Dermis blood vessel endothelial cell (primary cell): Measurements from ENCODE around the gene NIPBL. TPM values are rescaled to one million over a fixed set of nuclear protein-coding genes. Genes with fewer than 3 reads are reported as not detected.
"Not testable (repeated sequence)": the region's sequence is repeated elsewhere in the genome, so short reads cannot be mapped to it uniquely, and the experiment has no call there.

ENCODE experiments used
- DNase-seq: peaks from one replicate; pipeline ENCODE4 v3.0.0; 2010
- total RNA-seq: library from RNA; depleted of rRNA; stranded (reverse); fragments of >200 nt; gene quantifications from 2 replicates; pipeline ENCODE4 v1.2.3, GENCODE V29; 2014

Gene NIPBL, protein sequence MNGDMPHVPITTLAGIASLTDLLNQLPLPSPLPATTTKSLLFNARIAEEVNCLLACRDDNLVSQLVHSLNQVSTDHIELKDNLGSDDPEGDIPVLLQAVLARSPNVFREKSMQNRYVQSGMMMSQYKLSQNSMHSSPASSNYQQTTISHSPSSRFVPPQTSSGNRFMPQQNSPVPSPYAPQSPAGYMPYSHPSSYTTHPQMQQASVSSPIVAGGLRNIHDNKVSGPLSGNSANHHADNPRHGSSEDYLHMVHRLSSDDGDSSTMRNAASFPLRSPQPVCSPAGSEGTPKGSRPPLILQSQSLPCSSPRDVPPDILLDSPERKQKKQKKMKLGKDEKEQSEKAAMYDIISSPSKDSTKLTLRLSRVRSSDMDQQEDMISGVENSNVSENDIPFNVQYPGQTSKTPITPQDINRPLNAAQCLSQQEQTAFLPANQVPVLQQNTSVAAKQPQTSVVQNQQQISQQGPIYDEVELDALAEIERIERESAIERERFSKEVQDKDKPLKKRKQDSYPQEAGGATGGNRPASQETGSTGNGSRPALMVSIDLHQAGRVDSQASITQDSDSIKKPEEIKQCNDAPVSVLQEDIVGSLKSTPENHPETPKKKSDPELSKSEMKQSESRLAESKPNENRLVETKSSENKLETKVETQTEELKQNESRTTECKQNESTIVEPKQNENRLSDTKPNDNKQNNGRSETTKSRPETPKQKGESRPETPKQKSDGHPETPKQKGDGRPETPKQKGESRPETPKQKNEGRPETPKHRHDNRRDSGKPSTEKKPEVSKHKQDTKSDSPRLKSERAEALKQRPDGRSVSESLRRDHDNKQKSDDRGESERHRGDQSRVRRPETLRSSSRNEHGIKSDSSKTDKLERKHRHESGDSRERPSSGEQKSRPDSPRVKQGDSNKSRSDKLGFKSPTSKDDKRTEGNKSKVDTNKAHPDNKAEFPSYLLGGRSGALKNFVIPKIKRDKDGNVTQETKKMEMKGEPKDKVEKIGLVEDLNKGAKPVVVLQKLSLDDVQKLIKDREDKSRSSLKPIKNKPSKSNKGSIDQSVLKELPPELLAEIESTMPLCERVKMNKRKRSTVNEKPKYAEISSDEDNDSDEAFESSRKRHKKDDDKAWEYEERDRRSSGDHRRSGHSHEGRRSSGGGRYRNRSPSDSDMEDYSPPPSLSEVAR (N-terminal part only)
- 29.3 and 44.4 TPM in 2 replicates for total RNA-seq

- DNase-seq: peak; percentile 91
Measured at GRCh38 chr5:36876299-36876964, at the start of gene NIPBL. Gene NIPBL, plus strand, starts transcription at chr5:36876769. Its CDS starts 76,928 bp downstream, at chr5:36953697.

DNA sequence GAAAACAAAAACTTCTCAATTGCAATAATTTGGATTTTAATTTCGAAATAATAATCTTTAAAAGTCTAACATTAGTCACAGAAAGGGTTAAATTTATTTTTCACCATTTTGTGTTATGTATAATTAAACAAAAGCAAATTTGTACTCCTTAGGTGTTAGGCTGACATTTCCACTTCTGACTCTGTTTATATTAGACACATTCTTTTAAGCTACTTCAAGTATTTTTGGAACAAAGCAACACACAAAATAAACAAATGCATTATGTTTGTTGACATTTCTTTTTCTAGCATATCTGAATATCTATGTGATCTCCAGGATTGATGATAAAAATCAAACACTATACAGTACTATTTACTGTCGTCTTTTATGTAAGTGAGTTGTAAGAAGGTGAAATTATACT is 44.3 kb upstream of the NIPBL start:
- DNase-seq: no peak

DNA sequence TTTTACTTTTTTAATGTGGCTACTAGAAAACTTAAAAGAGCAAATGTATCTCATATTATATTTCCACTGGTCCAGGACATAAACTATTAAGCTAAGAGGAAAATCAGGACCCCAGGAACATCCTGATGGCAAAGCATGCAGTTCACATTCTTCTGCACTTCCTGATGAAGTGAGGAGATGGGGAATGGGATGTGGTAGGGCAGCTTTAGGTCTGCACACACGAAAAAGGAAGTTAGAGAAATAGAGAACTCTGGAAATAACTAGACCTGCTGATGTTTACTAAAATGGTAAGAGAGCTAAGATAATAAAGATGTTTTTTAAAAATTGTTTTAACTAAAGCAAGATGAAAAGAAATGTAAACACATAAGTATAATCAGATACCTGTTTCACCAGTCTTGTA is 39.7 kb upstream of the NIPBL start:
- DNase-seq: no peak

DNA sequence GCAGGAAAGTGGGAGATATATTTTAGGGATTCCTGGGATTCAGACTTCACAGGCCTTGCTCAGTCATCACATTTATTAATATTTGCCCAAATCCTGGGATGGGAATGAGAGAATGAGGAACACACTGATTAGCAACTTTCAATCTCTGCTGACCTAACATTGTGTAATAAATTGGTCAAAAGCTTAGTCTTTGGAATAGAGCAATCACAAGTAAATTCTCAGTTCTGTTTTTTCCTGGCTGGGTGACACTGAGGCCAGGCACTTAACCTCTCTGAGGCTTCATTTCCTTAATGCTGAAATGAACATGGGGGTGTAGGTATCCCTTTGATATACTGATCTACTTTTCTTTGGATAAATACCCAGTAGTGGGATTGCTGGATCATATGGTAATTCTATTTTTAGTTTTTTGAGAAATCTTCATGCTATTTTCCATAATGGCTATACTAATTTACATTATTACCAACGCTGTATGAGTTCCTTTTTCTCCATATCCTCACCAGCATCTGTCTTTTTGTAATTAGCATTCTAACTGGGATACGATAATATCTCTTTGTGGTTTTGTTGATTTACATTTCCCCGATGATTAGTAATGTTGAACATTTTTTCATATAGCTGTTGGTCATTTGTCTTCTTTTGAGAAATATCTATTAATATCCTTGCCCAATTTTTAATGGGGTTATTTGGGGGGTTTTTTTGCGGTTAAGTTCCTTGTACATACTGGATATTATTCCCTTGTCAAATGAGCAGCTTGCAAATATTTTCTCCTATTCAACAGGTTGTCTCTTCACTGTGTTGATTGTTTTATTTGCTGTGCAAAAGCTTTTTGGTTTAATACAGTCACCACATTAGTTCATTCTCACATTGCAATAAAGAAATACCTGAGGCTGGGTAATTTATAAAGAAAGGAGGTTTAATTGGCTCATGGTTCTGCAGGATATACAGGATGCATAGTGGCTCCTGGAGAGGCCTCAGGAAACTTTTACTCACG is 36.8 kb upstream of the NIPBL start:
- no peak for DNase-seq

DNA sequence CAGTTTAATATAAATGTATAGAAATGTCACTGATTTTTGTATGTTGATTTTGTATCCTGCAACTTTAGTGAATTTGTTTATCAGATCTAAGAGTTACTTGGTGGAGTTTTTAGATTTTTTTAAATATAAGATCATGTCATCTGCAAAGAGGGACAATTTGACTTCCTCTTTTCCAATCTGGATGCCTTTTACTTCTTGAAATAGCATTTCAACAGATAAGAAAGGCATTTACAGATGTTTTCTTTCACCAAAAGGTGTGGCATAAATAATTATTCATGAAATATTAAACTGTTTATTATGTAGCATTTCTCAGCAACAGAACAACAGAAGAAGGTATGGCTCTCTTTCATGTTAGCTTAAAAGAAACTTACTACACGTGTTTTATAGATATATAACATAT is 34.9 kb upstream of the NIPBL start:
- DNase-seq: no peak

DNA sequence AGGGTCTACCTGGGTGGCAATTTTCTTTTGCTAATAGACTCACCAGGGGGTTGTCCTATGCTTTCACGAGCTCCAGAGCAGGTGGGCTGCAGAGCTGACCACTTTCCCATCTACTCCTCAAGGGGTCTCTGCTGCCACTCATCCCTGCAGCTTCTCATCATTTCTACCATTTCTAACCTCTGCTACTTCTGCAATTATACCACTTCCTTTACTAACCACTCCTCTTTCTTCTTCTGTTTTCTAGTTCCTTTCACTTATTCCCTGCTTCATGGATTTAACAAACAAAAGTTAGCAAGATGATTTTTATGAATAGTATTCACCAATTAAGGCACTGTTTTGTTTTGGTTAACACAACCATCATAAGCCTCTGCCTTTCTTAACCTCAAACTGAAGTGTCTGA is 34.5 kb upstream of the NIPBL start:
- no peak for DNase-seq

DNA sequence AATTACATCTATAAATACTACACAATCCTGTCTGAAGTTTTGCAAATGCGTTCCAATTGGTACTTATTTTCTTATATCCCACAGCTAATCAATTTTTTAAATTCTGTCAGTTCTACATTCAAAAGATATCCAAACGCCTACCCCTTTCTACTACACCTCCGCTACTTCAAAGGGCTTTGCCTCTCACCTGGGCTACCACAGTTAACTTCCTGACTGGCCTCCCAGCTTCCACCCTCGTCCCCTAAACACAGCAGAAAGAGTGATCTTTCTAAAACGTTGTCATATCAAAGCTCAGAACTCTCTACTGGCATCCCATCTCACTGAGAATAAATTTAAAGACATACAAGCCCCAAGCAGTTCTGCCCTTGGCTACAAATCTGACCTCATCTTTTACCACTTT is 32.3 kb upstream of the NIPBL start:
- no peak for DNase-seq

GRCh38 chr5:36848545-36848944 is 28.0 kb upstream of the NIPBL start:
- DNase-seq: not testable (repeated sequence)

- DNase-seq: not testable (repeated sequence)
Measured at GRCh38 chr5:36852903-36853302, 23.7 kb upstream of the NIPBL start.

DNA sequence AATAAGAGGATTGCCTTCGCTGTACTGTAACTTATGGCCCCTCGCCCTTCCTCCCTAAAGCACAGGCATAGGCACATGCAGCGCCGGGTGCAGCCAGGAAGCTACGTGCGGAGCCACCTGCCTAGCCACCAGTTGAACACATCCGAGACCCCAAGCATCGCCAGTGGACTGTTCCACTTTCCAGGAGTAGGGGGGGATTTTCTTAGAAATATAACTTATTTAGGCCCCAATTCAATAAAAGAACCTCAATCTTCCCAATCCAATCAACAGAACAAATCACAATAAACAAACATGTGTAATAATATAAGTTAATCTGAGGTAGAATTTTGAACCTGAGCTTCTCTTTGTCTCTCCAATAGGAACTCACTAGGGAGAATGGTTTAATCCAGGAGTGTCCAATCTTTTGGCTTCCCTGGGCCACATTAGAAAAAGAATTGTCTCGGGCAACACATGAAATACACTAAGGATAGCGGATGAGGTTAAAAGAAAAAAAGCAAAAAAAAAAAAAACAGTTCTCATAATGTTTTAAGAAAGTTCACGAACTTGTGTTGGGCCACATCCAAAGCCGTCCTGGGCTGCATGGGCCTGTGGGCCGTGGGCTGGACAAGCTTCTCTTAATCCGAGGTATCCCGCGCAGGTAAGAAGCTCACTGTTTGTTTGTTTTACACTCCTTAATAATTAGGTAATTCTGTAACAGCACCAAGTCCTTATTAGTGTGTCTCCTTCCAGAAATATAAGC is 22.0 kb upstream of the NIPBL start:
- DNase-seq: no peak

- no peak for DNase-seq
Measured at GRCh38 chr5:36855141-36855495, 21.5 kb upstream of the NIPBL start.

DNA sequence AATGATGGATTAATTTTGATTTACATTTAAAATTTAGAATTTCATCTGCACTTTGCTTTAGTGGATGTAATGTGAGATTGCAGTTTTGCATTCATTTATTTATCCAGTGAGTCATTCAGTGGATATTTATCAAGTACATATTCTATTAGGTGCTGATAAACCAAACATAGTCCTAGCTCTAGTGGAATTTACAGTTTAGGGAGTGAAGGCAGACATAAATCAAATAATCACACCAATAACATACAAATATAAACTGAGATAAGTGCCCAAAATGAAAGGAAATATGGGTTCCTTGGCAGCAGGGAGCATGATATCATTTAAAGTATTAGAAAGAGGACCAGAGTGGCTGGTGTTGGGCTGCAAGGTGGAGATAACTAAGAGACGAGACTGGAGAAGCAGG is 14.7 kb upstream of the NIPBL start:
- DNase-seq: no peak

GRCh38 chr5:36870399-36871040 is 6.0 kb upstream of the NIPBL start:
- peak; percentile 74 for DNase-seq

DNA sequence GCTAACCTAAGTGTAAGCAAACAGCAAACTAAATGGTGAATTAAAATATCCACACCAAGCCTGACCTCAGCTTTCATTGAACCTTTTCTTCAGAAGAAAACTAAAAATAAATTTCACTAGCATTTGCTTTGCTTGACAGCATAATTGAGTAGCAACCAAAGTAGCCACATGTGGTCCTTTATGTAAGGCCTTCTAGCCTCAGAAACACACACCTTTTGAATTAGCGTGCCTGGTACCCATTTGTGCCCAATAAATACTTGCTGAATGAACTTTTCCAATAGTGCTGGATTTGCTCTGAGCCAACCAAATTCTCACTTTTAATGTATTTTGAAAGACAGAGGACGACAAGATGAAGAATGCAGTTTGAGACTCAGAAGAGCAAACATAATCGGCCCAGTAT is 2.1 kb upstream of the NIPBL start:
- no peak for DNase-seq

- peak; percentile 73 for DNase-seq
Measured at GRCh38 chr5:36875051-36875789, 1.3 kb upstream of the NIPBL start.

DNA sequence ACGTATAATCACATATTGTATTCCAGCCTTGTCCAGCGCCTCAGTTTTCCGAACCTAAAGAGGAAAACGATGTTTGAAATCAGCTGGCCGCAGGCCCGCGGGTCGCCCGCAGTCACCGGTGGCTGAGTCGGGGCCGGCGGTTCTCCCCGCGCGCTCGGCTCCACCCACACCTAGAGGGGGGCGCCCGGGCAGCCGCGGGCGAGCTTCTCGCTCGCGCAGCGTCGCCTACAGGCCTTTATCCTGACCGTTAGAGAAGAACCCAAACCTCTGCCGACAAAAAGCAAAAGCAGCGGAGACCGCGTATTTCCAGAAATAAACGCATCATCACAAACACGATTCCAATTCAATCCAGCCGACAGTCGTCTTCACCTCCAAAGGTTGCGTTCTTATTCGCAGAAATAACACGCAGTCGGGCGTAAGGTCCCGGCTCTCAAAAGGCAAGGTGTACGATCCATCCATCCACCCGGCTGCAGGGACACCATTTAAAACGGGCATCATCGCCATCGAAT is 725 bp upstream of the NIPBL start:
- DNase-seq: peak; percentile 88

DNA sequence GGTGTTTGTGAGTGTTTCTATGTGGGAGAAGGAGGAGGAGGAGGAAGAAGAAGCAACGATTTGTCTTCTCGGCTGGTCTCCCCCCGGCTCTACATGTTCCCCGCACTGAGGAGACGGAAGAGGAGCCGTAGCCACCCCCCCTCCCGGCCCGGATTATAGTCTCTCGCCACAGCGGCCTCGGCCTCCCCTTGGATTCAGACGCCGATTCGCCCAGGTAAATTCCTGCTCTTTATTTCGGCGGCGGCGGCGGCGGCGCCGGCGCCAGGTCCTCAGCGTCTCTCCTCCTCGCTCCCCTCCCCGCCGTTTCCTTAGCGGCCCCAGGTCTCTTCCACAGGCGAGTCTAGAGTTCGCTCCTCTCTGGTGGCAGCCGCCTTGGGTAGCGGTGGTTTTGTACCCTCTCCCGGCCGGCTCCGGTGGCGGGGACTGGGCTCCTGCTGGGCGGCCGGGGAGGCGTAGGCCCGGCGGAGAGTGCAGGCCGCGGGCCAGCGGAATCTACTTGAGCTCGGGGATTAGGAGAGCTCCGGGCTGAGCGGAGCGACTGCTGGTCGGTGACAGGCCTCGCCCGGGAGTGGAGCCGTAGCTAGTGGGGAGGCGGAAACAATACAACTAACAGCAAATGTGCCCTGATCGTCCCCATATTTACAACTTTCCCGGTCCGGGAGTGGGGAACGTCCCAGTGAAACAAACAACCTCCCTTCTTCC is 547 bp downstream of the NIPBL start:
- peak; percentile 73 for DNase-seq

- DNase-seq: peak; percentile 62
Measured at GRCh38 chr5:36877667-36878391, 1.3 kb downstream of the NIPBL start.
